Right renal cortex interstitium (tissue), 3 donors: ENCODE data around the gene SMPDL3A. TPM values are rescaled to one million over a fixed set of nuclear protein-coding genes. Genes with fewer than 3 reads are reported as not detected.

ENCODE experiments used
- DNase-seq, 3 donors: peaks; one replicate each; pipeline ENCODE4 v3.0.0-alpha.2; 2013; ENCODE audit warnings: low read depth in 3 of 3, low spot score in 2 of 3
- polyA plus RNA-seq, 3 donors: library from polyadenylated mRNA; unstranded; fragments of 120-200 nt; gene quantifications; one replicate each; pipeline ENCODE4 v1.2.1, GENCODE V29; 2013; ENCODE audit not compliant: insufficient read length in 3 of 3

The SMPDL3A gene
- polyA plus RNA-seq, 3 donors: 12.5 to 18.5 (median 17.7) TPM

GRCh38 chr6:122845916-122846612 lies 57.0 kb downstream of the SMPDL3A start:
- no peak for DNase-seq

- DNase-seq: no peak
Measured at GRCh38 chr6:122853259-122853995, 64.4 kb downstream of the SMPDL3A start.

Other genes starting within 250 kb of the SMPDL3A start
- 1 to 10 TPM; 1.7 to 2.0 (median 1.8) TPM for gene PKIB, start 178.9 kb upstream of the SMPDL3A start, polyA plus RNA-seq
- gene FABP7, start 9.5 kb upstream of the SMPDL3A start, polyA plus RNA-seq: under 1 TPM; 0.29 to 0.37 (median 0.34) TPM
- gene CLVS2, start 207.0 kb downstream of the SMPDL3A start, polyA plus RNA-seq: under 1 TPM; 0.16 to 0.31 (median 0.19) TPM